Measurements from ENCODE around the gene LAPTM5.
"Not testable (repeated sequence)": the region's sequence is repeated elsewhere in the genome, so short reads cannot be mapped to it uniquely, and the experiment has no call there.

LAPTM5 gene

GRCh38 chr1:30773722-30774358 lies 16.3 kb upstream of the LAPTM5 start:
- TF ChIP-seq CTCF (IDR thresholded peaks at IDR 0.05; ENCODE audit: low read depth, low read length), result no peak
- in situ Hi-C loops (cut with HindIII; ENCODE audit: low sequenced_read_pairs), result no loop called here
- H3K4me3 ChIP-seq (ENCODE audit: low read depth, low read length), result no peak overlapping the region
- DNase-seq (ENCODE audit: low read depth, low spot score), result no peak

GRCh38 chr1:30771005-30771404 lies 13.4 kb upstream of the LAPTM5 start:
- in situ Hi-C loops (cut with HindIII; ENCODE audit: low sequenced_read_pairs), result no loop called here
- no peak overlapping the region for H3K4me3 ChIP-seq (ENCODE audit: low read depth, low read length)
- no peak for TF ChIP-seq CTCF (IDR thresholded peaks at IDR 0.05; ENCODE audit: low read depth, low read length)
- DNase-seq (ENCODE audit: low read depth, low spot score), result no peak

- in situ Hi-C loops (cut with HindIII; ENCODE audit: low sequenced_read_pairs), result no loop called here
- H3K4me3 ChIP-seq (ENCODE audit: low read depth, low read length), result no peak overlapping the region
- TF ChIP-seq CTCF (IDR thresholded peaks at IDR 0.05; ENCODE audit: low read depth, low read length), result no peak
- no peak for DNase-seq (ENCODE audit: low read depth, low spot score)
Measured at GRCh38 chr1:30770150-30770549, 12.6 kb upstream of the LAPTM5 start.

GRCh38 chr1:30768830-30769718 lies 11.5 kb upstream of the LAPTM5 start:
- DNase-seq (ENCODE audit: low read depth, low spot score), result no peak

GRCh38 chr1:30768159-30768829 lies 10.7 kb upstream of the LAPTM5 start:
- no peak for TF ChIP-seq CTCF (IDR thresholded peaks at IDR 0.05; ENCODE audit: low read depth, low read length)
- in situ Hi-C loops (cut with HindIII; ENCODE audit: low sequenced_read_pairs), result no loop called here
- H3K4me3 ChIP-seq (ENCODE audit: low read depth, low read length), result no peak overlapping the region
- no peak for DNase-seq (ENCODE audit: low read depth, low spot score)

More at GRCh38 chr1:30768830-30769718, 11.5 kb upstream of the LAPTM5 start:
- in situ Hi-C loops (cut with HindIII; ENCODE audit: low sequenced_read_pairs), result no loop called here
- TF ChIP-seq CTCF (IDR thresholded peaks at IDR 0.05; ENCODE audit: low read depth, low read length), result no peak
- no peak overlapping the region for H3K4me3 ChIP-seq (ENCODE audit: low read depth, low read length)

GRCh38 chr1:30766948-30767347 lies 9.4 kb upstream of the LAPTM5 start:
- in situ Hi-C loops (cut with HindIII; ENCODE audit: low sequenced_read_pairs); H3K4me3 ChIP-seq (ENCODE audit: low read depth, low read length); DNase-seq (ENCODE audit: low read depth, low spot score): not testable (repeated sequence)
